ENCODE measurements around the gene GOLGA6L24. TPM values are rescaled to one million over a fixed set of nuclear protein-coding genes. Genes with fewer than 3 reads are reported as not detected.
"Not testable (repeated sequence)": the region's sequence is repeated elsewhere in the genome, so short reads cannot be mapped to it uniquely, and the experiment has no call there.

GOLGA6L24 gene, protein sequence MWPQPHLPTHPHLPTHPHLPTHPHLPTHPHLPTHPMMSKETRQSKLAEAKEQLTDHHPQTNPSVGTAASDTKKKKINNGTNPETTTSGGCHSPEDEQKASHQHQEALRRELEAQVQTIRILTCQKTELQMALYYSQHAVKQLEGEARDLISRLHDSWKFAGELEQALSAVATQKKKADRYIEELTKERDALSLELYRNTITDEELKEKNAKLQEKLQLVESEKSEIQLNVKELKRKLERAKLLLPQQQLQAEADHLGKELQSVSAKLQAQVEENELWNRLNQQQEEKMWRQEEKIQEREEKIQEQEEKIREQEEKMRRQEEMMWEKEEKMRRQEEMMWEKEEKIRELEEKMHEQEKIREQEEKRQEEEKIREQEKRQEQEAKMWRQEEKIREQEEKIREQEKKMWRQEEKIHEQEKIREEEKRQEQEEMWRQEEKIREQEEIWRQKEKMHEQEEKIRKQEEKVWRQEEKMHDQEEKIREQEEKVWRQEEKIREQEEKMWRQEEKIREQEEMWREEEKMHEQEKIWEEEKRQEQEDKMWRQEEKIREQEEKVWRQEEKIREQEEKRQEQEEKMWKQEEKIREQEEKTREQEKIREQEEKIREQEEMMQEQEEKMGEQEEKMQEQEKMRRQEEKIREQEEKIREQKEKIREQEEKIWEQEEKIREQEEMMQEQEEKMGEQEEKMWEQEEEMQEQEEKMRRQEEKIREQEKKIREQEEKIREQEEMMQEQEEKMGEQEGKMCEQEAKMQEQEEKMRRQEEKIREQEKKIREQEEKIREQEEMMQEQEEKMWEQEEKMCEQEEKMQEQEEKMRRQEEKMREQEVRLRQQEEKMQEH
- polyA plus RNA-seq (2012; ENCODE audit: missing spikeins): not detected

GRCh38 chr15:28357984-28358383 is at the start of gene GOLGA6L24:
TSS of gene GOLGA6L24 (minus strand) at chr15:28358084. CDS start at chr15:28358023, 61 bp downstream.
- DNase-seq (ENCODE audit: insufficient read length); FAIRE-seq: not testable (repeated sequence)

GRCh38 chr15:28402774-28403435 is 45.0 kb upstream of the GOLGA6L24 start:
- FAIRE-seq: not testable (repeated sequence)

GRCh38 chr15:28396022-28396421 is 38.1 kb upstream of the GOLGA6L24 start:
- not testable (repeated sequence) for DNase-seq (ENCODE audit: insufficient read length); FAIRE-seq

More at GRCh38 chr15:28402774-28403435, 45.0 kb upstream of the GOLGA6L24 start:
- not testable (repeated sequence) for DNase-seq (ENCODE audit: insufficient read length)

DNA sequence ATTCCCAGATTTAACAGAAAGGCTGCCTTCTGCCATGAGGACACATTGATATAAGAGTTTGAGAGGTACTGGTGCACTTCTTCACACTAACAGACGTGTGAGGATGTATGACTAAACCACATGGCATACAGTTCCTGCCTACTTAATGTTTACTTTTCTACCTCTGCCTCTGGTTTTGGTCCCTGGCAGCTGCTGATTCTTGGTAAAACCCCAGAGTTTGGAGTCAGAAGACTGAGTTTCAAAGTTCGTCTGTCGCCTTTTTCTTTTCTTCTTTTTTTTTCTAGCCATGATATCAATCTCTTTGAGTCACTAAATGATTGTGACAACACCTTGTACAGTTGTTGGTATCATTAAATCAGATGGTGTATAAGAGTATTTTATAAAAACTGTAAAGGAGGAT is 22.2 kb upstream of the GOLGA6L24 start:
- not testable (repeated sequence) for DNase-seq (ENCODE audit: insufficient read length); FAIRE-seq

DNA sequence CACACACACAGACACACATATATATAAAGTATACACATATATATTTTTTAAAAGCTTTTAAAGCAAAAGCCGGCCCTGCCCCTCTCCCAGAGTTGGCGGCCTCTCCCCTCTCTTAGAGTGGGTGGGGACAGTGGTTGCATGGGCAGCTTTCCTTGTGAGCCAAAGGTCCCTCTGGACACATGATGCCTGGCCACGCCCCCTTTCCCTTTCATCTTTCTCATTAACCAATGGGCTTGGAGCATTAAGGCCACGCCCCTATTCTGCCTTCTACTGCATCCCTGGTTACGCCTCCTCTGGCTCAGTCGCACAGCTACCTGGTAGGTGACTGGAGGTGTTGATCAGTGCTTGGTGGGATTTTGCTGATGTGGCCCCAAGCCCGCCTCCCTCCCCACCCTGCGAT is 20.5 kb upstream of the GOLGA6L24 start, which contains the start of gene GOLGA8F:
Gene GOLGA8F, plus strand, starts transcription at position 301 of the 400 bp plus-strand sequence. Its CDS starts 98 bp downstream, at position 399.
- FAIRE-seq: not testable (repeated sequence)

DNA sequence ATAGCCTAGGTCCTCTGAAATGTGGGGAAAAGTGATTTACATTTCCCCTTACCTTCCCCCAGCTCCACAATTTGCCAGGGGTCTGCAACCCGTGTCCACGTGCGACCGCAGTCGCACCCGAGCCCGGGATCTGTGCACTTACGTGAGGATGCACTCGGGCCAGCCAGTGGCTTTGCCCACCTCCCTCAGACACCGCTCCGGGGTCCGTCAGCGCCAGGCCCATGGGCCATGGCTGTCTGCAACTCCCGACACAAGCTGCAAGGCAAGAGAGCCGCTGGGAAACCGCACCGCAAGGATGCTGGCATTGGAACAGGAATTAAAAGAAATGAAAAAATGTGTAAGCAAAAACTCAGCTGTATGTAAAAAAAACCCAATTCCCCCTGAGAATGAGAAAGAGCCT is 7.6 kb upstream of the GOLGA6L24 start:
- FAIRE-seq; DNase-seq (ENCODE audit: insufficient read length): not testable (repeated sequence)

More for the DNA sequence above, 20.5 kb upstream of the GOLGA6L24 start, which contains the start of gene GOLGA8F:
- DNase-seq (ENCODE audit: insufficient read length): not testable (repeated sequence)

DNA sequence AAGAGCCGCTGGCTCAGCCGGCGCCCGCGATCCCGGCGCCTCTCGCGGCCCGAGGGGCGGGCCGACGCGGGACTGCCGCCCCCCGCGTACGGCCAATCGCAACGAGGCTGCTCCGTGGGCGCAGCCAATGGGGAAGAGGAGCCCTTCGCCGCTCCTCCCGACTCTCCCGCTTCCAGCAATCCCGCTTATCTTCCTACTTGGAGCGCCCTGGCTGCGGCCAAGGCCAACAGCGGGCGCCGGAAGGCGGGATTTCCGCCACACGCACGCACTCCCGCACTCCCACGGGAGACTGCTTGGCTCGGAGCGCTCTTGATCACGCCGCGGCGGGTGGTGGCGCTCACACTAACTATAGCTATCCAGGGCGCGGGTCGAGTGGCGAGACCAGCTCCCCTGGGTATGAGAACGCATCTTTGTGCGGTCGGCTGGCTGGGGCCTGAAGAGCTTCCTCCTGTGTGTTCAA is 35.7 kb downstream of the GOLGA6L24 start, which contains the start of gene HERC2:
Gene HERC2, minus strand, starts transcription at position 51 of the 460 bp plus-strand sequence. CDS start 746 bp downstream, outside the sequence.
- not testable (repeated sequence) for FAIRE-seq; DNase-seq (ENCODE audit: insufficient read length)

GRCh38 chr15:28321358-28322078 is 36.4 kb downstream of the GOLGA6L24 start:
- not testable (repeated sequence) for FAIRE-seq

GRCh38 chr15:28319725-28320124 is 38.2 kb downstream of the GOLGA6L24 start:
- not testable (repeated sequence) for DNase-seq (ENCODE audit: insufficient read length); FAIRE-seq

More at GRCh38 chr15:28321358-28322078, 36.4 kb downstream of the GOLGA6L24 start:
- not testable (repeated sequence) for DNase-seq (ENCODE audit: insufficient read length)

DNA sequence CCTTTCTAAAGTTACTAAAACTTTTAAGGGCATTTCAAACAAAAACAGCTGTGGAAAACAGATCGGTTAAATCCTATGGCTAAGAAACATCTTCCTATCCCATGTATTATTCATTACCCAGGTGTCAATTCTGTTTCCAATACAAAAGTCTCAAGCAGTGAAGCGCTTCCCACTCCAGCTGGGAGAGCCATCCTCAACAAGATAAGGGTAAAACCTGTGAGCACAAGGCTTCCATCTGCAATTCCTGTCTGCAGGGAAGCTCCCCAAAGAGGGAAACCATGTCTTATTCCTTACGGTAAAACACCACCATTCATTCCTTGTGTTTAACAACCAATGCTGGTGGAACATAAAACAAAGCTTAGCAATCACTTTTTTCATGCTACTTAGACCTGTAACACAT is 39.1 kb downstream of the GOLGA6L24 start:
- FAIRE-seq; DNase-seq (ENCODE audit: insufficient read length): not testable (repeated sequence)

GRCh38 chr15:28318122-28318521 is 39.8 kb downstream of the GOLGA6L24 start:
- FAIRE-seq: not testable (repeated sequence)

DNA sequence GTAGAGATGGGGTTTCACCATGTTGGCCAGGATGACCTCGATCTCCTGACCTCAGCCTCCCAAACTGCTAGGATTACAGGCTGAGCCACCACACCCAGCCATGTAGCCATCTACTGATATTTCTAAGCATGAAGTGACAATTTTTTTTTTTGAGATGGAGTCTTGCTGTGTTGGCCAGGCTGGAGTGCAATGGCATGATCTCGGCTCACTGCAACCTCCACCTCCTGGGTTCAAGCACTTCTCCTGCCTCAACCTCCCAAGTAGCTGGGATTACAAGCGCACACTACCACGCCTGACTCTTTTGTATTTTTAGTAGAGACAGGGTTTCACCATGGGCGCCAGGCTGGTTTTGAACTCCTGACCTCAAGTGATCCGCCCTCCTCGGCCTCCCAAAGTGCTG is 40.9 kb downstream of the GOLGA6L24 start:
- FAIRE-seq; DNase-seq (ENCODE audit: insufficient read length): not testable (repeated sequence)

More at GRCh38 chr15:28318122-28318521, 39.8 kb downstream of the GOLGA6L24 start:
- DNase-seq (ENCODE audit: insufficient read length): not testable (repeated sequence)

DNA sequence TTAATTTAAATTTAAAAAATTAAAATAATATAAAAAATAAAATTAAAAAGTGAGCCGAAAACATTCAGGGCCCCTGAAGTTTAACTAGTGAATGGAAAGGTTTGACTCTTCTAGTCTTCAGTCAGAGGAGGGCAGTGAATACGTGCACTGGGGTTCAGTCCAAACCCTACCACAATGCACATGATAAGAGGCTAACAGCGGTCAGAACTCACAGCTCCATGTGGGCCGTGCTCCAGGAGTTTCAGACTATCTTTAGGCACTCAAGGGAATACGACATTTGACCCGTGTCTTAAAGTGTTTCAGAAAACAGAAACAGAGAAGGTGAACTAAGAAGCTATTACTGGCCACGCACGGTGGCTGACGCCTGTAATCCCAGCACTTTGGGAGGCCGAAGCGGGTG is 47.4 kb downstream of the GOLGA6L24 start:
- not testable (repeated sequence) for DNase-seq (ENCODE audit: insufficient read length); FAIRE-seq

DNA sequence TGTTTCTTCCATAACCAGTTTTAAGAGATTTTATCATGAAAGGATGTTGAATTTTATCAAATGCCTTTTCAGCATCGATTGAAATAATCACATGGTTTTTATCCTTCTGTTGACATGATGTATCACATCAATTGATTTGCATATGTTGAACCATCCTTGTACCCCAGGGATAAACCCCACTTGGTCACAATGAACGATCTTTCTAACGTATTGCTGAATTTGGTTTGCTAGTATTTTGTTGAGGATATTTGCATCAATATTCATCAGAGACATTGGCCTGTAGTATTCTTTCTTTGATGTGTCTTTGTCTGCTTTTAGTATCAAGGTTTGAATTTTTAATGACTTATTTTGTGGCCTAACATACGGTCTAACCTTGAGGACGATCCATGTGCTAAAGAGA is 49.2 kb downstream of the GOLGA6L24 start:
- DNase-seq (ENCODE audit: insufficient read length); FAIRE-seq: not testable (repeated sequence)
